Measurements from ENCODE around the gene PIK3C3.
A peak's percentile ranks its signal among the peaks of the same experiment; 100 is the strongest.
"Not testable (repeated sequence)": the region's sequence is repeated elsewhere in the genome, so short reads cannot be mapped to it uniquely, and the experiment has no call there.

Gene PIK3C3

GRCh38 chr18:42025974-42026625 is 71.1 kb downstream of the PIK3C3 start:
- DNase-seq (ENCODE audit: low read depth): no peak

- no peak for DNase-seq (ENCODE audit: low read depth)
Observed at GRCh38 chr18:42028247-42028832, 73.3 kb downstream of the PIK3C3 start.

GRCh38 chr18:42029092-42029491 is 74.1 kb downstream of the PIK3C3 start:
- DNase-seq (ENCODE audit: low read depth): no peak

- no peak for DNase-seq (ENCODE audit: low read depth)
Observed at GRCh38 chr18:42030586-42031182, 75.7 kb downstream of the PIK3C3 start.

GRCh38 chr18:42032447-42032846 is 77.4 kb downstream of the PIK3C3 start:
- DNase-seq (ENCODE audit: low read depth): no peak

GRCh38 chr18:42033137-42033810 is 78.2 kb downstream of the PIK3C3 start:
- no peak for DNase-seq (ENCODE audit: low read depth)

GRCh38 chr18:42038936-42039335 is 83.9 kb downstream of the PIK3C3 start:
- no peak for DNase-seq (ENCODE audit: low read depth)

- no peak for DNase-seq (ENCODE audit: low read depth)
Observed at GRCh38 chr18:42039396-42039795, 84.4 kb downstream of the PIK3C3 start.

- DNase-seq (ENCODE audit: low read depth): no peak
Observed at GRCh38 chr18:42041793-42042192, 86.8 kb downstream of the PIK3C3 start.

- no peak for DNase-seq (ENCODE audit: low read depth)
Observed at GRCh38 chr18:42045346-42045745, 90.3 kb downstream of the PIK3C3 start.

- DNase-seq (ENCODE audit: low read depth): no peak
Observed at GRCh38 chr18:42047721-42048120, 92.7 kb downstream of the PIK3C3 start.

GRCh38 chr18:42048158-42048557 is 93.1 kb downstream of the PIK3C3 start:
- no peak for DNase-seq (ENCODE audit: low read depth)

GRCh38 chr18:42049536-42049935 is 94.5 kb downstream of the PIK3C3 start:
- DNase-seq (ENCODE audit: low read depth): not testable (repeated sequence)

GRCh38 chr18:42051411-42051810 is 96.4 kb downstream of the PIK3C3 start:
- DNase-seq (ENCODE audit: low read depth): no peak

GRCh38 chr18:42052122-42052708 is 97.2 kb downstream of the PIK3C3 start:
- no peak for DNase-seq (ENCODE audit: low read depth)

- DNase-seq (ENCODE audit: low read depth): peak; percentile 12
Observed at GRCh38 chr18:42053188-42053781, 98.3 kb downstream of the PIK3C3 start.

GRCh38 chr18:42064109-42064508 is 109.1 kb downstream of the PIK3C3 start:
- DNase-seq (ENCODE audit: low read depth): no peak

- DNase-seq (ENCODE audit: low read depth): no peak
Observed at GRCh38 chr18:42067518-42067917, 112.5 kb downstream of the PIK3C3 start.

GRCh38 chr18:42068030-42068429 is 113.0 kb downstream of the PIK3C3 start:
- no peak for DNase-seq (ENCODE audit: low read depth)

- DNase-seq (ENCODE audit: low read depth): no peak
Observed at GRCh38 chr18:42069036-42069435, 114.0 kb downstream of the PIK3C3 start.

- no peak for DNase-seq (ENCODE audit: low read depth)
Observed at GRCh38 chr18:42072407-42072806, 117.4 kb downstream of the PIK3C3 start.

- DNase-seq (ENCODE audit: low read depth): no peak
Observed at GRCh38 chr18:42074704-42075103, 119.7 kb downstream of the PIK3C3 start.
